ENCODE measurements around the gene MVB12B. TPM values are rescaled to one million over a fixed set of nuclear protein-coding genes. Genes with fewer than 3 reads are reported as not detected.

Gene MVB12B
- total RNA-seq, 1 experiment from 2014 or later: 9.4 TPM

GRCh38 chr9:126384926-126385325, 58.3 kb downstream of the MVB12B start:
- ChIA-PET CTCF (no interaction called here), POLR2A (no interaction called here)
- Histone ChIP-seq H3K27me3 (ENCODE audit: control insufficient read depth, insufficient read depth, low read length) (no peaks in the 10 kb centered on the region), H3K4me1 (ENCODE audit: control insufficient read depth, insufficient read depth, low read length) (no peaks in the 10 kb centered on the region), H3K4me3 (ENCODE audit: low read depth in 2 of 2, low read length in 2 of 2) (no peak overlapping the region), H3K36me3 (ENCODE audit: control insufficient read depth, insufficient read depth, low read length) (no peaks in the 10 kb centered on the region), H3K27ac (ENCODE audit: low read length) (no peak overlapping the region), H3K9me3 (ENCODE audit: control insufficient read depth, insufficient read depth, low read depth, low read length) (no peaks in the 10 kb centered on the region)
- DNase-seq (ENCODE audit: low read depth, low spot score) (no peak), ATAC-seq (no peak)
- intact Hi-C loops (cut with micrococcal nuclease; ENCODE audit: unreplicated experiment): no loop called here
- in situ Hi-C loops (cut with HindIII; ENCODE audit: low pct_unique_long_range_greater_than_20kb, low sequenced_read_pairs): no loop called here
- BruUV-seq (replicated peaks): no TSS peak
- TF ChIP-seq SIN3A (IDR thresholded peaks at IDR 0.05; ENCODE audit: borderline replicate concordance, insufficient read depth, low read depth, low read length): no peak
- no peak for TF ChIP-seq CTCF (IDR thresholded peaks at IDR 0.05)
- TF ChIP-seq REST (IDR thresholded peaks at IDR 0.05; ENCODE audit: insufficient read depth in 1 of 2, low read depth in 2 of 2, low read length in 1 of 2): no peak
- no peak for TF ChIP-seq POLR2AphosphoS5 (IDR thresholded peaks at IDR 0.05; ENCODE audit: low read depth, low read length)
- no peak for TF ChIP-seq TCF7L2 (IDR thresholded peaks at IDR 0.05; ENCODE audit: low read depth, low read length)

GRCh38 chr9:126386088-126386487, 59.5 kb downstream of the MVB12B start:
- ATAC-seq (peak; percentile 78), DNase-seq (ENCODE audit: low read depth, low spot score) (no peak)
- in situ Hi-C loops (cut with HindIII; ENCODE audit: low pct_unique_long_range_greater_than_20kb, low sequenced_read_pairs) (no loop called here), intact Hi-C loops (cut with micrococcal nuclease; ENCODE audit: unreplicated experiment) (no loop called here)
- no peaks in the 10 kb centered on the region for H3K4me1 ChIP-seq (ENCODE audit: control insufficient read depth, insufficient read depth, low read length)
- TF ChIP-seq CTCF (IDR thresholded peaks at IDR 0.05) (peak; percentile 58), TCF7L2 (IDR thresholded peaks at IDR 0.05; ENCODE audit: low read depth, low read length) (no peak)
- POLR2A ChIA-PET: no interaction called here
- no peaks in the 10 kb centered on the region for H3K27me3 ChIP-seq (ENCODE audit: control insufficient read depth, insufficient read depth, low read length)
- no TSS peak for BruUV-seq (replicated peaks)
- no peaks in the 10 kb centered on the region for H3K9me3 ChIP-seq (ENCODE audit: control insufficient read depth, insufficient read depth, low read depth, low read length)
- no peak overlapping the region for H3K4me3 ChIP-seq (ENCODE audit: low read depth in 2 of 2, low read length in 2 of 2)
- H3K36me3 ChIP-seq (ENCODE audit: control insufficient read depth, insufficient read depth, low read length): no peaks in the 10 kb centered on the region
- no peak overlapping the region for H3K27ac ChIP-seq (ENCODE audit: low read length)
- CTCF ChIA-PET: no interaction called here

- BruUV-seq (replicated peaks): no TSS peak
- Histone ChIP-seq H3K9me3 (ENCODE audit: control insufficient read depth, insufficient read depth, low read depth, low read length) (no peaks in the 10 kb centered on the region), H3K27ac (ENCODE audit: low read length) (no peak overlapping the region), H3K36me3 (ENCODE audit: control insufficient read depth, insufficient read depth, low read length) (no peaks in the 10 kb centered on the region), H3K27me3 (ENCODE audit: control insufficient read depth, insufficient read depth, low read length) (no peaks in the 10 kb centered on the region), H3K4me3 (ENCODE audit: low read depth in 2 of 2, low read length in 2 of 2) (no peak overlapping the region), H3K4me1 (ENCODE audit: control insufficient read depth, insufficient read depth, low read length) (no peaks in the 10 kb centered on the region)
- TF ChIP-seq TCF7L2 (IDR thresholded peaks at IDR 0.05; ENCODE audit: low read depth, low read length) (no peak), POLR2AphosphoS5 (IDR thresholded peaks at IDR 0.05; ENCODE audit: low read depth, low read length) (no peak), CTCF (IDR thresholded peaks at IDR 0.05) (no peak)
- ChIA-PET POLR2A (no interaction called here), CTCF (no interaction called here)
- DNase-seq (ENCODE audit: low read depth, low spot score) (no peak), ATAC-seq (no peak)
- intact Hi-C loops (cut with micrococcal nuclease; ENCODE audit: unreplicated experiment) (no loop called here), in situ Hi-C loops (cut with HindIII; ENCODE audit: low pct_unique_long_range_greater_than_20kb, low sequenced_read_pairs) (no loop called here)
Measured at GRCh38 chr9:126386776-126387175, 60.1 kb downstream of the MVB12B start.
